Fibroblast of gingiva (primary cell): Measurements from ENCODE around the gene EVX2.

ENCODE experiments used
- DNase-seq: peaks from one replicate; pipeline ENCODE4 v3.0.0-alpha.2; 2011; ENCODE audit warnings: low read depth

The EVX2 gene

DNA sequence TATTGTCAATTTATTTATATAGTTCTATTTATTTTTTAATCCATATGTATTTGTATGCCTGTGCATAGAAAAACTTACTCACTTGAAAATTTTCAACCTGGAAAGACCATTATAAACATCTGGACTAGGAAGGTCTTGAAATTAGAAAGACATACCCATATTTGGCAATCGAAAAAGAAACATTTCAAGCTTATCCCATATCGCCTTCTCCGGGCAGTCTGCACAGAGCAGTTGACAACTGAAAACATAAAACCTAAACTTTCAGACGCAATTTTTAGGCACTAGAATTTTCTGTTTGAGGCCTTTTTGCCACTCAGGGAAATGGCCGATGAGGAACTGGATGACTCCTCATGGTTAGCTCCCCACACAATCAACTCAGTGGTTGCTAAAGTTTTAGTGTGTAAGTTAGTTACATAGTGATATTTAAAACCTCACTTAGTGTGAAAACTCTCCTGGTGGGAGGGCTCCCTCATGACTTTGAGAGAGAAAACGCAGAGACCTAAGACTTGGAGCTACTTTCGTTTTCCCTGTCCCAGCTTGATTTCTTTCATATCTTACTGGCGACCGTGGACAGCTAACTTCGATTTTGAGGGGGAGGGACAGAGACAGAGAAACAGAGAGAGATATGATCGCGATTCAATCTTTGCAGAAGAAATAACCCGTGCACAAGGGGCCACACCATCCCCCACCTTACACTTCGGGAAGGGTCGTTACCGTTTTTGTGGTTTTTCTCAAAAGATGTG is 12.7 kb upstream of the EVX2 start:
- no peak for DNase-seq

DNA sequence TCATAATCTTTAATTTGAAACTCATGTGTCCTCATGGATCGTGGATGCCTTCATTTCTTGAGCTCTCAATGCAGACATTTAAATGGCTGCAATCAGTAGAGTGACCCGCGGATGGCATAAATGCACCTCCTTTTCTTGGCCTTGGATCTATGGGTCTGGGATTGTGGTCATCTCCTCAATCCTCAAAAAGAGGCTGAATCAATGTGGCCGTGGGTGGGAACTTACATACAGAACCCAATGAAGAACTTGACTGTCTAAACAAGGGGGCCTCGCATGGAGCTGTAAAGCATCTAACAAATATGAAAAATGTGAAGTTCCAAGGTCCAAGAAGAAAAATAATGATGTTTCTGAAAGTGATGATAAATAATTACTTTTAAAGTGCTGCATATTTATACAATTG is 11.7 kb upstream of the EVX2 start:
- no peak for DNase-seq

DNA sequence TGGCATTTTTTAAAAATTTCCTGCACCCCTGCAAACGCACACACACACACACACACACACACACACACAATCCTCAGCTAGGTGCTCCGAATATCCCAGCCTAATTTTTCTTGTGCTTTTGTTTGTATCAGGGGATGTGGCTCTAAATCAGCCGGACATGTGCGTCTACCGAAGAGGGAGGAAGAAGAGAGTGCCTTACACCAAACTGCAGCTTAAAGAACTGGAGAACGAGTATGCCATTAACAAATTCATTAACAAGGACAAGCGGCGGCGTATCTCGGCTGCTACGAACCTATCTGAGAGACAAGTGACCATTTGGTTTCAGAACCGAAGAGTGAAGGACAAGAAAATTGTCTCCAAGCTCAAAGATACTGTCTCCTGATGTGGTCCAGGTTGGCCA is 10.6 kb upstream of the EVX2 start:
- DNase-seq = no peak

DNA sequence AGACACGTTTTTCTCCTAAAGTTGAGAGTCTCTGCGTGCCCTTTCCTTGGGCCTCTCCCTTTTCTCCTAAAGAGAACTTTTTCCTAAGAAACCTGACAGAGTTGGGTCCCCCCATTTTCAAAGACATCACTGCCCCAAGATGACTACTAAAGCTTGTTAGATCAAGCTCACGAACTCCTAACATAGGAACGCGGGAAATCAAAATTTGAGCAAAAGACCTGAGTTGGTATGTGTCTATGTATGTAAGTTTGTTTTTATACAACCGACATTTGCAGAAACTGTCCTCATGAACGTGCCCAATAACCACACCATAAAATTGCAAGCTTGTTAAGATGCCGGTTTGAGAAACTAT is 10.1 kb upstream of the EVX2 start:
- no peak for DNase-seq

DNA sequence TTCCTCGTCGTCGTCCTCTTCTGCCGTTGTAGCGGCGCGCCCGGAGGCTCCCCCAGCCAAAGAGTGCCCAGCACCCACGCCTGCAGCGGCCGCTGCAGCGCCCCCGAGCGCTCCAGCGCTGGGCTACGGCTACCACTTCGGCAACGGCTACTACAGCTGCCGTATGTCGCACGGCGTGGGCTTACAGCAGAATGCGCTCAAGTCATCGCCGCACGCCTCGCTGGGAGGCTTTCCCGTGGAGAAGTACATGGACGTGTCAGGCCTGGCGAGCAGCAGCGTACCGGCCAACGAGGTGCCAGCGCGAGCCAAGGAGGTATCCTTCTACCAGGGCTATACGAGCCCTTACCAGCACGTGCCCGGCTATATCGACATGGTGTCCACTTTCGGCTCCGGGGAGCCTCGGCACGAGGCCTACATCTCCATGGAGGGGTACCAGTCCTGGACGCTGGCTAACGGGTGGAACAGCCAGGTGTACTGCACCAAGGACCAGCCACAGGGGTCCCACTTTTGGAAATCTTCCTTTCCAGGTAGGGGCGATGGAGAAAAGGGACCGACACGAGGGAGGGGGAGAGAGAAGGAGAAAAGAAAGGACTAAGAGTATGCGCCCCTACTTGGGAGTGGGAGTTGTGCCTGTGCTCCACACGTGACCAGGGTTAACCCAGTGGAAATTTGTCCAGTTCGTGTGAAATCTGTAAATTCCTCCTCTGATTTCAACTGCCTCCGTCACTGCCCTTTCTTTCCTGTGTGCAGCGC is 9.6 kb upstream of the EVX2 start:
- no peak for DNase-seq

DNA sequence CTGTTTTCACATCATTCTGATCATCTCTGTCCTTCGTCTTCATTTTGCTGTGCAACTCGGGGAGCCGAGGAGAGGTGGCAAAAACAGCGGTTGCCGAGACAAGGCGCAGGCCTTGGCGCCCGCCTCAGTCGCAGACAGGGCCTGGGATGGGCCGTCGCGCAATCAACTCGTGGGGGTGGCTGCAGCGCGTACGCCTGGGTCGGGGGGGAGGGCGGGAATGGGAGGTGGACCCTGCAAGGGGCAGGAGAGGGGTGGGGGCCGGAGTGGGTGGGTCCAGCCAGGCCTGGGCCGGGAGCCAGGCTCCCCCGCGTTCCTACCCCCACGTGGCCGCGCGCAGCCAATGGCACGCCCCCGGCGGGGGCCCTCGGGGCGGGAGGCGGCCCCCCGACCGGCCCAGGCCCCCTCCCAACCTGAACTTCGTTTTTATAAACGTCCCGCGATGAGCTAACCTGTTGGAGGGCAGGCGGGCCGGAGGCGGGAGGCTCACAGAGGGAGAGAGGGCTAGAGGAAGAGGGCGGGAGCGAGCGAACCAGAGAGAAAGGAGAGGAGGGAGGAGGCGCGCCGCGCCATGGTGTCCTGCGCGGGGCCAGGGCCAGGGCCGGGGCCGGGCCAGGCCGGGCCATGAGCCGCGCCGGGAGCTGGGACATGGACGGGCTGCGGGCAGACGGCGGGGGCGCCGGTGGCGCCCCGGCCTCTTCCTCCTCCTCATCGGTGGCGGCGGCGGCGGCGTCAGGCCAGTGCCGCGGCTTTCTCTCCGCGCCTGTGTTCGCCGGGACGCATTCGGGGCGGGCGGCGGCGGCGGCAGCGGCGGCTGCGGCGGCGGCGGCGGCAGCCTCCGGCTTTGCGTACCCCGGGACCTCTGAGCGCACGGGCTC is 8.7 kb upstream of the EVX2 start, which contains the start of gene HOXD13:
HOXD13 (plus strand) TSS at position 452 of the 875 bp plus-strand sequence; CDS start at position 622, 170 bp downstream.
- DNase-seq = no peak

DNA sequence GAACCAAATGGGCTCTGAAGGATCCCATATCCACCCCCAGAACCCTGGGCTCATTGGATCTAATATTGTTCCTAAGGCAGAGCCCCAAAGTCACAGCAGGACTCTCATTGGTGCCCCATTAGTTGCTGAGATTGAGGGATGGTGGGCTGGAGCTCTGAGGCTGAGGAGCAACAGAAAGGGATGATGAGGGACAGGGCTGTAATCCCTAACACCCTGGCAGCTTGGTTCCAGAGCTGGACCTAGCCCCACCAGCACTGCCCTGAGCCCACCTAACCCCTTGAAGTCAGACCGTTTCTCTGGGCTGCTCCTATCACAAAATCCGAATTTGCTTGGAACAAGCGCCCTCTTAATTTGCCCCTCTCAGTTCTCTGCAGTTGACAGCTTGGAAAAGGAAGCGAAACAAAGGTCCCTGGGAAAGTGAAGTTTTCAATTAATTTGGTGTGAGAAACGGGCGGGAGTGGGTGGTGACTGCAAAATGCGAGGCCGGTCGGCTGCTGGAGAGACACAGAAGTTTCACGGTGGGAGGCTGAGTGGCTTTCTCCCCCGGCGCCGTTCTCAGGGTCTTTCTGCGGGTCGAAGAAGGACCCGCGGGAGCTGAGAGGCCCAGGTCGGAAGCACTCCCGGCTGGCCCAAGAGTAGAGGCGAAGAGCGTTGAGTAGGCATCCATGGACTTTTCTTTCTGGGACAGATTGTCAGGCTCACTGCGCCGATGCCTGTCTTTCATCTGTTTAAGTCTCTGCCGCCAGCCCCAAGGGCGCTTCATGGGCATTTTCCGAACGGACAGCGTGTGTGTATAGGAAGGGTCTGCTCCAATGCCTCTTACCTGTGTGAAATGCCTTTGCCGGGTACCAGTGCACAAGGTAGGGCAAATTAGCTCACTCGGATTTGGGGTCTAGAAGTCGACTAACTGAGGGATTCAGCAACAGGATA is 7.8 kb upstream of the EVX2 start:
- no peak for DNase-seq

DNA sequence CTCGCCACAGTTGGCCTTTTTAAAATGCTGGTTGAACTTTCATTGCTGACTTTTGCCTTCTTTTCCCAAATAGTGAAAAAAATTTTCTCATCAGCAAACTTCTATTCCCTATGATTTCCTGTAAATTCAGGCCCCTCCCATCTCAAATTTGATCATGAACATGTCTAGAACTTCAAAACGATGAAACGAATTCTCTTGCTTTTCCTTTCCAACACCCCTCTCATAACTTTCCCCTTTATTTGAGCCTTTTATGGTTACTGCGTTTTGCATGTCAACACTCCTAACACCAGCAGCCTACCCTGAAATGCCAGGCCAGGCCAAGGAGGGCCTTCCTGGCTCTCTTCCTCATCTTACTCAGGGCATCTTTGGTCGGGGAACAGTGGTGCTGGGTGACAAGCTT is 7.1 kb upstream of the EVX2 start:
- no peak for DNase-seq

DNA sequence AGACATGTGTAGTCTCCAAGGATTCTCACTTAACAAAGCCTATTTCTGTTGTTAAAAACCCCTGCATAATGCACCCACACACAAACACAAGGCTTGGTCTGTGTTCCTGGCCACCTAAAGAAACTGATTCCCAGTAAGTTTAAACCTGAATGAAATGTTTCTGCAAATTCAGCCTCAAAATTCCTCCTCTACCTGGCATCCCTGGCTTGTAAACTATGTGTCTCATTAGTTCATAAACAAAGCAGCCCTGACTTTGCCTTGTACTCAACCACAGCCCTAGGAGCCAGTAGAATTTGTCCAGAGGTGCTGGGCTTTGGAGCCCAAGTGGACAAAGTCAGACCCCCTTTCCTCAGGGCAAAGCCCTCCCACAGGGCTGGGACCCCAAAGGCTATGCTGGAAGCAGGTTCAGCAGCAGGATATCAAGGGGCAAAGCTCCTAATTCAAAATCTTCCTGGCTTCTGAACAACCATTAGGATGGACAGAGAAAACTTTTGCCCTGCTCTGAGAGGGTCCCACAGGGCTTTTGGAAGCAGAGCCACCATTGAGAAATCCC is 6.2 kb upstream of the EVX2 start:
- no peak for DNase-seq

DNA sequence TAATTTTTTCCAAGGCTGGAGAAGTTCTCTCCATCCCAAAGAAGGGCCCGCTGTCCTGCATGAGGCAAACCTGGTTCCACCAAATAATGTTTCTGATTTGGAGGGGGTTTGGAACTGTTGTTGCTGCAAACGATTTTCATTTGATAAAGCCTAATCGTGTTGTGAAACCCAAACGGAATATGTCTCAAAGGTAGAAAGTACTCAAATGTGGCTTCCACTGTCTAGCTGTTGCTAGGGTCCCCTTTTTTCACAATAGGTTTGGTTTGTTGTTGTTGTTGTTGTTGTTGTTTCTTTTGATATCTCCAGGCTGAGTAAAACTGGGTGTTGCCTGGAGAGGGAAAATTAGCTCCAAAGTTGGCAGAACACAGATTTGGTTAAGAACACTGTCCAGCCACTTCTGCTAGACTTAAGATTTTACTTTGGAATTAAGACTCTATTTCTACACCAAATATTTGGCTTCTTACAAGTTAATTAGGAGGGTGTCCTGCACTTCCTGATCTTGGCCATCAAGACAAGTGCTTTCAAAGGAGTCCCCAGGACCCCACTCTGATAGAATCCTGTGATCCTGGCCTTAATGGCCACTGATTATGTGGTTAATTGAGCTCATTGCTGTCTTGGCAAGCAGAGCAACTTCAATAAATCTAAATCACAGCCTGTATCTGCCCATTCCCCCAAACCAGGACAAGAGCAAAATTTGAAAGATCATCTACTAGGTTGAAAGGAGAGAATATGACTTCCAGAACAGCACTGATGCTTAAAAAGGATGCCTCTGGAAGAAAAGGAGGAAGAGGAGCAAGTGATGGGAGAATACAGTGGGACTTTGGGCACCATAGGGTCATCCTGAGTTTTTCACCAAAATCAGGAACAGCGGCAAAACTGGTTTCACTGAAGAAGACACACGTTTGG is 5.4 kb upstream of the EVX2 start:
- no peak for DNase-seq

DNA sequence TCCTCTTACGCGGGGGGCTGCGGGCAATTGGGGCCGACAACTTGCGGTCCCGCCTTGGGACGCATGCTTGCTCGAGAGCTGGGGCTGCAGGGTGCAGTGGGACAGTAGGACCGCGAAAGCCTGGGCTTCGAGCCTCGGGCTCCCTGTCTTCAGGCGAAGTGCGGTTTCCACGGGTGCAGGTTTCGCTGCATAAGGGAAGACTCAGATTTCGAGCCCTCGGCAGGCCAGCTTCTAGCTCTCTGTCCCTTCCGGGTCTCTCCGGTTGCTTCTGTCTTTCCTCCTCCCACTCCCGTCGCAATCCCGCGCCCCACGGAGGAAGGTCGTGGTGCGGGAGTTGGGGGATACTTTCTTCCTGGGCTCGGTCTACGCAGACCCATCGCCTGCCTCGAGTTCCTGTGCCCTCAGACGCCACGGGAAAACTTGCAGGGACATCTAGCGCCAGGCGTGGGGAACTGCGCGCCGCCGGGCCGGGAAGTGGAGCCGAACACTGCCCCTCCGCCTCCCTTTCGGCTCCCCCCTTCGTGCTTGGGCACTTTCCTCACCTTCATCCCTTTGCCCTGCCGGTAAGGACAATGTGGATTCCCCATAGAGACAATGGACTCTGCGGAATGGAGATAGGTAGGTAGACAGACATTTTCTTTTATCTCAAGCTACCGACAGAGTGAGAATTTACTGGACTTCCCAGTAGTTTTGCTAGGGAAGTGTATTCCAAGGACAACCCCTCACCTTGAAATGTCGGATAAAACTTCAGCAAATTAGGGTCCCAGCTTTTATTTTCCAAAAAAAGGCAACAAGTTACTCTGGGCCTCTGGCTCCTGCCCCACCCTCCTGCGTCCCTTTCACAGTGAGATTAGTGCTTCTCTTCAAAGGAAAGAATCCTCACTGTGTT is 4.5 kb upstream of the EVX2 start:
- peak; percentile 24 for DNase-seq

DNA sequence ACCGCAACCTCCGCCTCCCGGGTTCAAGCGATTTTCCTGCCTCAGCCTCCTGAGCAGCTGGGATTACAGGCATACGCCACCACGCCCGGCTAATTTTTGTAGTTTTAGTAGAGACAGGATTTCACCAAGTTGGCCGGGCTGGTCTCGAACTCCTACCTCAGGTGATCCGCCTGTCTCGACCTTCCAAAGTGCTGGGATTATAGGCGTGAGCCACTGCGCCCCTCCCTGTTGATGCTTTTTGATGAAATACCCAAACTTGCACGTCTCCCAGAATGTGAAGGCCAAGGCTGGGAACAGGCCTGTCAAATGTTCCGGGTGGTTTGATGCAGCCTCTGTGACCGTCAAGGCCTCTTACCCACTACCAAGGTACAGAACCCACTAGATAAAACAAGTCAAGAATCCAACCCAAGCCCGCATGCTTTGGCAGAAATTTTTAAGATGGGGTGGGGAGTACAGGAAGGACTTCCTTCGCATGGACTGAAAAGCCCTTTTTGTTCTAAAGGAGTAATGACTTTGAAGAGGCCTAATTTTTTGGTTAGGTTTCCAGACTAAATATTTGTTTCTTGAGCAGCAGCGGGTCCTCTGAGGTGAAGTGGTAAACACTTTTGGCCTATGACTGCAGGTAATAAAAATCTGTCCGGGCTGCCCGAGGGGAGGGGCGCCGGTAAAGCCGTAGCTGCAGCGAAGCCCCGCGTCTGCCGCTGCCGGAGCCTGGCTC is 3.7 kb upstream of the EVX2 start:
- DNase-seq = no peak

DNA sequence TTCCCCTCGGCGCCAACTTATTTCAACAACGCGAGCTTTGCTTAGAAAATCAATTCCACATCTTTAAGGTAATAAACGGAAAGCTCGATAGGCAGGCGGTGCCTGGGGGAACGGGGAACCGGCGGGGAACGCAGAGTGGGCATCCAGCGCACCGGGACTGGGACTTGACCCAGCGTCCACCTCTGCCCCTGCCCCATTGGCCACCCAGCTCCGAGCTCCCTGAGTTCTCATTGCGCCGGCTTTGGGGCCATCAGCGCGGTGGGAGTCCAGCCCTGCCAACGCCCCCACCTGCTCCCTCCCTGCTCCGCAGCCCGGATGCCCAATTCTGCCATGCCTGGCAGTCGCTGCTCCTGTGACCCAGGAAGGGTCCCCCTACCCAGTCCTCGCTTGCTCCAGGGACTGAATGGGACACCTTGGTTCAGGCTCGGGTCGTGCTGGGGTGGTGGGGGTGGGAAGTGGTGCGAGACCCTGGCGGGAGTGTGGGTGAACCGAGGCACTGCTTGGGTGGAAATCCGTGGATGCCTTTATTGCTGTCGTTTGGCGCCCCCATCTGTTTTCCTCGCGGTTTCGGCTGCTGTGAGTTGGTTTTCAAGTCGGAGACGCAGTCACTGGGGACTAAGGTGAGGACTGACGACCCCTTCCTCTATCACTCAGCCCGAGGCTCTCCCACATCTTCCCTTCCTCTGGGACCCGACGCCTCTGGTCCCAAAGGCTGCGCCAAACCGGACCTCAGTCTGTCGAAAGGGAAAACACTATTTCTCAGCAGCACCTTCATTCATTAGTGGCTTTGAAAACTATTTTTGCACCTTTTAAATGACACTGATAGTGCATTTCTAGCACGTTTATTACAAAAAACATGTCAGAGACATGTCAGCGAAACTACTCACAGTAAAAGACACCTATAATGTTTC is 2.4 kb upstream of the EVX2 start:
- peak; percentile 16 for DNase-seq

DNA sequence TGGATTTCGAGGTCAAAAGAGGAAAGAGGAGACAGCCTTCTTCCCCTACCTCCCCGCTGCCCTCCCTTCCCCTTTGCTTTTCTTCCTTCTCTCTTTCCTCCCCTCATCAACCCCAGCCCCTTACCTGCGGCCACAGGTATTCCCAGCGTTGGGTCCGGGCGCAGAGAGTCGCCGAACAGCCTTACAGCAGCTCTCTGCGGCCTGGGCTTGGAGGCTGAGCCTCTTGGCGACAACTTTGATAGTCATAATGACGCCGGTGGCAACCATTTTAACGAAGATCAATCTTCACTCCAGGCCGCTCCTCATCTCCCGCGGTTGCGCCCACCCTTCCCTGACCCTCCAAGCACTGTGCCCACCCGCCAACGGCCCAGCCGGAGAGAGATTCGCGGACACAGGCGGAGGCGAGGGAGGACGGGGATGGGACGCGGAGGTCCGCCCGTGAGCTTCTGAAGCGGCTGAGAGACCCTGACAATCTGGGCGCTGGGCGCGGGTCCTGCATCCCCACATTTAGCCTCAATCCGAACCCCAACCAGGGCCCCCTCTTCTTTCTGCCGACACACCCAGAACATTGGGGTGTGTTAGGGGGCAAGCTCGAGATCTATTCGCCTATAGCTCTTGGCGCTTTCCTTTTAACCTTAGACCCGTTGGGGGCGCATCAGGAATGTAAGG is 1.5 kb upstream of the EVX2 start:
- no peak for DNase-seq

DNA sequence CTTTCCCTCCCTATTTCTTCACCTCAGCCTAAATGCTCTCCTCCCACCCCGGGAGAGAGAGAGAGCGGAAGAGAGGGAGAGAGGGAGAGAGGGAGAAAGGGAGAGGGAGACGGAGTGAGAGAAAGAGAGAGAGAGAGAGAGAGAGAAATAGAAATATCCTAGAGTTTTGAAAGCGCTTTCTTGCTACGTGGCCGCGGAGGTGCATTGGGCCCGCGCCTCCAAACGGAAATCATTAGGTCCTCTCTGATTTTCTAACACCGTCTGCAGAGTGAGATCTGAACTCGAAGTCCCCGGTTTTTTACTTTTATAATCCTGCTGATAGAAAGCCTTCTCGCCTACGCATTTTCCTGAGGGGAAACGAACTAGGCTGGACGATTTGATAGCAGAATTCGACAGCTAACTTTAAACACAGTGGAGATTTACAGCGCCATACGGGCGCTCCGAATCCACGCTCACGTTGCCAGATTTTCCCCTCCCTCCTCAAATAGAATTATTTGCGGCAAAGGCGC is 903 bp upstream of the EVX2 start:
- DNase-seq = no peak
